ENCODE measurements around the gene USHBP1.

Gene USHBP1

DNA sequence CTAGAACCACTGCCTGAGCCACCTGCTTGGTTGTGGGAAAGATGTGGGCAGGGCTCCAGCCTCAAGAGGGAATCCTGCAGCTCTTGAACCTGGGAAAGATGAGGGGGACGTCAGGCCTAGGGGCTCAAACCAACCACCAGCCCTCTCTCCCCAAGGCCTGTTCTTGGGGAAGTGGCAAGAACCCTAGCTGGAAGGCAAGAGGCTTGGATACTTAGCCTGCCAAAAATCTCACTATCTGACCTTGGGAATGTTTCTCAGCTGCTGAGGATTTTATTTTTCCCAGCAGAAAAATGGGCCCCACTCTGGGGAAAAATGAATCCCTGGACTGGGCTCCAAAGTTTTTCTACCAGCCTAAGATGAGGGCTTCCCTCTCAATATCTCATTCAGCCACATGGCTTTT, 4.6 kb downstream of the USHBP1 start:
- Histone ChIP-seq H3K9ac (ENCODE audit: low read length) (no peak overlapping the region), H3K9me3 (replicated peaks; ENCODE audit: insufficient read depth, low read length) (no peaks in the 10 kb centered on the region), H2AFZ (ENCODE audit: low read length) (no peak overlapping the region), H3K9me2 (replicated peaks; ENCODE audit: insufficient read depth, low read length) (no peaks in the 10 kb centered on the region), H3F3A (ENCODE audit: insufficient read depth, low read length) (no peaks in the 10 kb centered on the region), H3K4me1 (ENCODE audit: low read length) (no peaks in the 10 kb centered on the region), H3K4me3 (ENCODE audit: low read length) (no peak overlapping the region), H3K27ac (ENCODE audit: low read length) (no peak overlapping the region), H3K36me3 (replicated peaks; ENCODE audit: insufficient read depth, low read length) (no peaks in the 10 kb centered on the region), H4K20me1 (ENCODE audit: insufficient read depth, low read length) (no peaks in the 10 kb centered on the region), H3K4me2 (ENCODE audit: low read depth, low read length) (no peak overlapping the region), H3K79me2 (ENCODE audit: low read length) (no peaks in the 10 kb centered on the region), H3K27me3 (replicated peaks; ENCODE audit: insufficient read depth, low read length) (peaks cover 19% of the 10 kb centered on the region)
- no peak for DNase-seq
- TF ChIP-seq EZH2phosphoT487 (IDR thresholded peaks at IDR 0.05; ENCODE audit: low read length) (no peak), EZH2 (optimal IDR thresholded peaks at IDR 0.05; ENCODE audit: low read depth, low read length) (no peak)
- TF ChIP-seq, protein P1, sequence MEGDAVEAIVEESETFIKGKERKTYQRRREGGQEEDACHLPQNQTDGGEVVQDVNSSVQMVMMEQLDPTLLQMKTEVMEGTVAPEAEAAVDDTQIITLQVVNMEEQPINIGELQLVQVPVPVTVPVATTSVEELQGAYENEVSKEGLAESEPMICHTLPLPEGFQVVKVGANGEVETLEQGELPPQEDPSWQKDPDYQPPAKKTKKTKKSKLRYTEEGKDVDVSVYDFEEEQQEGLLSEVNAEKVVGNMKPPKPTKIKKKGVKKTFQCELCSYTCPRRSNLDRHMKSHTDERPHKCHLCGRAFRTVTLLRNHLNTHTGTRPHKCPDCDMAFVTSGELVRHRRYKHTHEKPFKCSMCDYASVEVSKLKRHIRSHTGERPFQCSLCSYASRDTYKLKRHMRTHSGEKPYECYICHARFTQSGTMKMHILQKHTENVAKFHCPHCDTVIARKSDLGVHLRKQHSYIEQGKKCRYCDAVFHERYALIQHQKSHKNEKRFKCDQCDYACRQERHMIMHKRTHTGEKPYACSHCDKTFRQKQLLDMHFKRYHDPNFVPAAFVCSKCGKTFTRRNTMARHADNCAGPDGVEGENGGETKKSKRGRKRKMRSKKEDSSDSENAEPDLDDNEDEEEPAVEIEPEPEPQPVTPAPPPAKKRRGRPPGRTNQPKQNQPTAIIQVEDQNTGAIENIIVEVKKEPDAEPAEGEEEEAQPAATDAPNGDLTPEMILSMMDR (IDR thresholded peaks at IDR 0.05; ENCODE audit: low read length) = no peak

DNA sequence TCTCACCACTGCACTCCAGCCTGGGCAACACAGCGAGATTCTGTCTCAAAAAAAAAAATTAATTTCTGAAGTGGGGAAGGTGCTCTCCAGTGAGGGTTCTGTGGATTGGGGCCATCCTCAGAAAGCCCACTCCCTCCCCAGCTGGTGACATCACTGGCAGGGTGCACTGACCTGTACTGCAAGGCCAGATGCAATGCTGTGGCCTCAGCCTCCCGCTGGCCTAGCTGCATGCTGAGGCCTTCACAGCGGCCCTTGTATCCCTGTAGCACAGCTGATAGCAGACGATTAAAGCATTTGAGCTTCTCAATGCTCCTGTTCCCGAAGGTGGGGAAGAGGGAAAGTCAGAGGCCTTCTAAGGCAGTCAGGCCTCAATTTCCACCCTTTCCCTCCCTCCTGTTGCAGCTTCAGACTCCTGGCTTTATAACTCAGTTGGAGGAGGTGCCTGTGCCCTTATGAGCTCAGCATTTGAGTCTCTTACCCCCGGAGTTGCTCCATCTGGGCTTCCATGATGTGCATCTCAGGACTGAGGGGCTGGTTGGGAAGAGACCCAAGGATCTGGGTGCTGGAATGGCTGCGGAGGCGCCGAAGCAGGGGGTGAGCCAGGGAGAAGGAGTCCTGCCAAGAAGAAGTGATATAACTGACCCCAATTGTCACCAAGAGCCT, 5.3 kb downstream of the USHBP1 start:
- Histone ChIP-seq H3K9me3 (replicated peaks; ENCODE audit: insufficient read depth, low read length) (no peaks in the 10 kb centered on the region), H3K4me1 (ENCODE audit: low read length) (no peaks in the 10 kb centered on the region), H3K36me3 (replicated peaks; ENCODE audit: insufficient read depth, low read length) (no peaks in the 10 kb centered on the region), H3K27ac (ENCODE audit: low read length) (no peak overlapping the region), H3K9ac (ENCODE audit: low read length) (no peak overlapping the region), H3K4me2 (ENCODE audit: low read depth, low read length) (no peak overlapping the region), H2AFZ (ENCODE audit: low read length) (no peak overlapping the region), H3K79me2 (ENCODE audit: low read length) (no peaks in the 10 kb centered on the region), H3K9me2 (replicated peaks; ENCODE audit: insufficient read depth, low read length) (no peaks in the 10 kb centered on the region), H3F3A (ENCODE audit: insufficient read depth, low read length) (no peaks in the 10 kb centered on the region), H3K27me3 (replicated peaks; ENCODE audit: insufficient read depth, low read length) (peaks cover 25% of the 10 kb centered on the region), H4K20me1 (ENCODE audit: insufficient read depth, low read length) (no peaks in the 10 kb centered on the region), H3K4me3 (ENCODE audit: low read length) (no peak overlapping the region)
- no peak for DNase-seq
- no peak for TF ChIP-seq EZH2 (optimal IDR thresholded peaks at IDR 0.05; ENCODE audit: low read depth, low read length)
- TF ChIP-seq, protein P1 (IDR thresholded peaks at IDR 0.05; ENCODE audit: low read length) = no peak
- TF ChIP-seq EZH2phosphoT487 (IDR thresholded peaks at IDR 0.05; ENCODE audit: low read length) = no peak

DNA sequence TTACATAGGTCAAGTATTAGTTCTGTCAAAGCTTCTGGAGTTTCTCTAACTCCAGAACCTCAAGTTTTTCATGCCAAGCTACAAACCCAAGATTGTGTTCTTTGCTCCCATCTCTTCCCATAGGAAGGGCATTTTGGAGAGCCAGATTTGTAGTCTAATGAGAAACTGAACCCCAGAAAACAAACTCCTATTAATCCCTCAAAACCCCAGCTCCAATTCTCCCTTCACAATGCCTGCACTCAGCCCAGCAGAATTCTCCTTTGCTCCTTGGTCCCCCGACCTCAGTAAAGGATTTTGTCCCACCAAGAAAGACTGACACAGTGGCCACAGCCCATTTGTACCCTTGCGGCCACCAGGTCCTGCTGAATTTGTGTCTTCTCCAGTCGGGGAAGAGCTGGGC, 8.4 kb downstream of the USHBP1 start:
- H3K27ac ChIP-seq (ENCODE audit: low read length) = no peak overlapping the region
- H3F3A ChIP-seq (ENCODE audit: insufficient read depth, low read length) = no peaks in the 10 kb centered on the region
- TF ChIP-seq, protein P1 (IDR thresholded peaks at IDR 0.05; ENCODE audit: low read length) = no peak
- no peak for TF ChIP-seq EZH2phosphoT487 (IDR thresholded peaks at IDR 0.05; ENCODE audit: low read length)
- TF ChIP-seq EZH2 (optimal IDR thresholded peaks at IDR 0.05; ENCODE audit: low read depth, low read length) = no peak
- H3K4me3 ChIP-seq (ENCODE audit: low read length) = no peak overlapping the region
- H3K9me2 ChIP-seq (replicated peaks; ENCODE audit: insufficient read depth, low read length) = no peaks in the 10 kb centered on the region
- H3K36me3 ChIP-seq (replicated peaks; ENCODE audit: insufficient read depth, low read length) = no peaks in the 10 kb centered on the region
- no peaks in the 10 kb centered on the region for H4K20me1 ChIP-seq (ENCODE audit: insufficient read depth, low read length)
- no peaks in the 10 kb centered on the region for H3K79me2 ChIP-seq (ENCODE audit: low read length)
- H3K9ac ChIP-seq (ENCODE audit: low read length) = no peak overlapping the region
- no peaks in the 10 kb centered on the region for H3K4me1 ChIP-seq (ENCODE audit: low read length)
- no peak for DNase-seq
- peaks cover 28% of the 10 kb centered on the region for H3K27me3 ChIP-seq (replicated peaks; ENCODE audit: insufficient read depth, low read length)
- no peaks in the 10 kb centered on the region for H3K9me3 ChIP-seq (replicated peaks; ENCODE audit: insufficient read depth, low read length)
- no peak overlapping the region for H2AFZ ChIP-seq (ENCODE audit: low read length)
- H3K4me2 ChIP-seq (ENCODE audit: low read depth, low read length) = no peak overlapping the region
